Measurements from ENCODE around the gene TNS4. TPM values are rescaled to one million over a fixed set of nuclear protein-coding genes. Genes with fewer than 3 reads are reported as not detected.

Gene TNS4
- total RNA-seq, 2 donors from 2014 or later = 0.89 to 2.5 TPM

DNA sequence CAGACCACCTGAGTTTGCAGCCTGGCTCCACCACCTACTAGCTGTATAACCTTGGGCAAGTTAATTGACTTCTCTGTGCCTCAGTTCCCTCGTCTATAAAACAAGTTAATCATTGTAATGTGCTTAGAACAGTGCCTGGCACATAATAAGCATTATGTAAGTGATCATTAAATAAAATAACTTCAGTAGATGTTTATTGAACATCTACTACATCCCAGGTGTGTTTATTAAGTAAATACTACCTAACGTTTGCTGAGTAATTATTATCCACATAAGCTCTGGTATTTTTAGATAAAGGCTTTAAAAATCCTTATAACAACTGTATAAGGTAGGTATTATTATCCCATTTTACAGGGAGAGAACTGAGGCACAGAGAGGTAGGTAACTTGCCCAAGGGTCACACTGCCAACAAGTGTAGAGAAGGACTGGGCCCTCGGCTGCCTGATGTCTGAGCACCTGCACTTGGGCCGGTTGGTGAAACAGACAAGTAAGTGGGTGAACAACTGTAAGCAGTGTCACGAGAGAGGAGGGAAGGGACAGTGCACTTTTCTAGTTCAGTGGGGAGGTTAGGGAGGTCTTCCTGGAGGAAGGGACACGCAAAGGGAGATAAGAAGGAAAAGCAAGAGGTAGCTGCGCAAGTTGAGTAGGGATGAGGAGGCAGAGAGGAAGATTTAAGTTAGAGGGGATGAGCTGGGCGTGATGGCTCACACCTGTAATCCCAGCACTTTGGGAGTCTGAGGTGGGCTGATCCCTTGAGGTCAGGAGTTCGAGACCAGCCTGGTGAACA is 4.6 kb downstream of the TNS4 start:
- 85 to 90% methylated on average over 4 to 7 of the region's 9 CpGs for WGBS, 2 experiments (ENCODE audit: insufficient coverage in 1 of 2, insufficient read length in 1 of 2)

GRCh38 chr17:40496170-40496569 is 5.3 kb downstream of the TNS4 start:
- Histone ChIP-seq H3K9me3 (ENCODE audit: control insufficient read depth, low read length) (no peaks in the 10 kb centered on the region), H3K4me1 (ENCODE audit: control insufficient read depth, insufficient read depth, low read length) (no peaks in the 10 kb centered on the region), H3K9ac (ENCODE audit: extremely low read depth, low read length, poor library complexity, severe bottlenecking) (no peak overlapping the region), H3K4me3 (ENCODE audit: low read length) (no peak overlapping the region), H3K27me3 (ENCODE audit: control insufficient read depth, insufficient read depth, low read length, poor library complexity, severe bottlenecking) (no peaks in the 10 kb centered on the region), H3K27ac (ENCODE audit: low read depth, low read length) (no peak overlapping the region), H3K36me3 (ENCODE audit: control insufficient read depth, insufficient read depth, low read length) (no peaks in the 10 kb centered on the region)
- Mint-ChIP-seq H3K4me1 (peaks cover 29% of the 10 kb centered on the region), H3K4me3 (no peak overlapping the region), H3K27me3 (ENCODE audit: insufficient read depth) (no peaks in the 10 kb centered on the region), H3K9me3 (peaks cover 5% of the 10 kb centered on the region), H3K36me3 (ENCODE audit: low read depth) (no peaks in the 10 kb centered on the region), H3K27ac (no peak overlapping the region)
- TF ChIP-seq CTCF (conservative IDR thresholded peaks at IDR 0.05) = no peak
- 97% methylated on average over 6 of the region's 6 CpGs; no CpG with 5 or more reads in 1 of the 2 experiments for WGBS, 2 experiments (ENCODE audit: insufficient coverage in 1 of 2, insufficient read length in 1 of 2)
- no peak for DNase-seq

More for the DNA sequence above, 4.6 kb downstream of the TNS4 start:
- H3K27ac ChIP-seq (ENCODE audit: low read depth, low read length) = no peak overlapping the region
- H3K9me3 Mint-ChIP-seq = peaks cover 5% of the 10 kb centered on the region
- no peak overlapping the region for H3K9ac ChIP-seq (ENCODE audit: extremely low read depth, low read length, poor library complexity, severe bottlenecking)
- DNase-seq = no peak
- H3K27ac Mint-ChIP-seq = no peak overlapping the region
- no peaks in the 10 kb centered on the region for H3K27me3 Mint-ChIP-seq (ENCODE audit: insufficient read depth)
- TF ChIP-seq CTCF (conservative IDR thresholded peaks at IDR 0.05) = no peak
- H3K4me3 Mint-ChIP-seq = no peak overlapping the region
- no peaks in the 10 kb centered on the region for H3K27me3 ChIP-seq (ENCODE audit: control insufficient read depth, insufficient read depth, low read length, poor library complexity, severe bottlenecking)
- H3K4me1 ChIP-seq (ENCODE audit: control insufficient read depth, insufficient read depth, low read length) = no peaks in the 10 kb centered on the region
- H3K4me1 Mint-ChIP-seq = peaks cover 23% of the 10 kb centered on the region
- H3K9me3 ChIP-seq (ENCODE audit: control insufficient read depth, low read length) = no peaks in the 10 kb centered on the region
- no peaks in the 10 kb centered on the region for H3K36me3 ChIP-seq (ENCODE audit: control insufficient read depth, insufficient read depth, low read length)
- H3K36me3 Mint-ChIP-seq (ENCODE audit: low read depth) = no peaks in the 10 kb centered on the region
- no peak overlapping the region for H3K4me3 ChIP-seq (ENCODE audit: low read length)

DNA sequence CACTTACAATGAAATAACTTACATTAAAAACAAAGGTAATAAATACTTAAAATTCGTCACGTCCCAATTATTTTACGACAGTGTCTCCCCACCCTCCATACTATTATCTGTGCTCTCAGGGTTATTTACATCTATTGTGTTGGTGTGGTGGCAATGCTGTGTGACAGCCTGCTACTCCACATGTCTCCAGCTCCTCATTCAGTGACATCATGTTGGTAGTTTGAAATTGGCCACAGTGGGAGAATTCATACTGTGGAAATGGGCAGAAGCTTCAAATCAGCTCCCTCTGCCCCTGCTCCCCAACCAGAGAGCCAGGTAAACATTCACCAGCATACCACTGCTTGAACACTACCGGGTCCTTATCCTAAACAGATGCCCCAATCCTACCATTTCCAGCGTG is 6.3 kb downstream of the TNS4 start:
- no peak for DNase-seq
- H3K27ac Mint-ChIP-seq = no peak overlapping the region
- Histone ChIP-seq H3K9me3 (ENCODE audit: control insufficient read depth, low read length) (no peaks in the 10 kb centered on the region), H3K4me3 (ENCODE audit: low read length) (no peak overlapping the region), H3K36me3 (ENCODE audit: control insufficient read depth, insufficient read depth, low read length) (no peaks in the 10 kb centered on the region), H3K27me3 (ENCODE audit: control insufficient read depth, insufficient read depth, low read length, poor library complexity, severe bottlenecking) (no peaks in the 10 kb centered on the region), H3K27ac (ENCODE audit: low read depth, low read length) (no peak overlapping the region), H3K9ac (ENCODE audit: extremely low read depth, low read length, poor library complexity, severe bottlenecking) (no peak overlapping the region), H3K4me1 (ENCODE audit: control insufficient read depth, insufficient read depth, low read length) (peaks cover 9% of the 10 kb centered on the region)
- H3K4me1 Mint-ChIP-seq = peaks cover 36% of the 10 kb centered on the region
- no peaks in the 10 kb centered on the region for H3K36me3 Mint-ChIP-seq (ENCODE audit: low read depth)
- H3K9me3 Mint-ChIP-seq = peaks cover 5% of the 10 kb centered on the region
- no peak for TF ChIP-seq CTCF (conservative IDR thresholded peaks at IDR 0.05)
- 67 to 94% methylated on average over 1 to 2 of the region's 5 CpGs for WGBS, 2 experiments (ENCODE audit: insufficient coverage in 1 of 2, insufficient read length in 1 of 2)
- H3K4me3 Mint-ChIP-seq = no peak overlapping the region
- no peaks in the 10 kb centered on the region for H3K27me3 Mint-ChIP-seq (ENCODE audit: insufficient read depth)

Measured in endodermal cell (in vitro differentiated cells).